Subcutaneous abdominal adipose tissue (tissue), 5 donors: Measurements from ENCODE around the gene FHL1.

Experiments used
- H3K27ac ChIP-seq: one replicate; pipeline ENCODE4 v1.7.0; 2013; ENCODE audit warnings: low read depth, mild to moderate bottlenecking, inconsistent platforms, low read length, moderate library complexity
- H3K27me3 ChIP-seq, 5 donors: one replicate each; pipeline ENCODE4 v1.7.0; 2013; ENCODE audit warnings: low read length in 5 of 5, inconsistent platforms in 1 of 5; ENCODE audit not compliant: control insufficient read depth in 5 of 5, insufficient read depth in 4 of 5
- H3K36me3 ChIP-seq, 5 donors: one replicate each; pipeline ENCODE4 v1.7.0; 2013; ENCODE audit warnings: low read length in 5 of 5; ENCODE audit not compliant: control insufficient read depth in 5 of 5, insufficient read depth in 5 of 5
- H3K4me1 ChIP-seq, 5 donors: one replicate each; pipeline ENCODE4 v1.7.0; 2013; ENCODE audit warnings: low read length in 5 of 5, mild to moderate bottlenecking in 3 of 5, moderate library complexity in 1 of 5; ENCODE audit not compliant: control insufficient read depth in 5 of 5, insufficient read depth in 5 of 5
- H3K4me3 ChIP-seq, 5 donors: one replicate each; pipeline ENCODE4 v1.7.0; 2013; ENCODE audit warnings: low read length in 5 of 5, low read depth in 1 of 5
- H3K9ac ChIP-seq, 5 donors: one replicate each; pipeline ENCODE4 v1.7.0; 2013; ENCODE audit warnings: low read length in 5 of 5, mild to moderate bottlenecking in 4 of 5, moderate library complexity in 3 of 5
- H3K9me3 ChIP-seq, 5 donors: one replicate each; pipeline ENCODE4 v1.7.0; 2013; ENCODE audit warnings: low read length in 5 of 5; ENCODE audit not compliant: control insufficient read depth in 5 of 5
- donor health status: healthy.
- donor health status: healthy.
- donor health status: healthy.
- donor health status: healthy.
- donor health status: healthy.

FHL1 gene

DNA sequence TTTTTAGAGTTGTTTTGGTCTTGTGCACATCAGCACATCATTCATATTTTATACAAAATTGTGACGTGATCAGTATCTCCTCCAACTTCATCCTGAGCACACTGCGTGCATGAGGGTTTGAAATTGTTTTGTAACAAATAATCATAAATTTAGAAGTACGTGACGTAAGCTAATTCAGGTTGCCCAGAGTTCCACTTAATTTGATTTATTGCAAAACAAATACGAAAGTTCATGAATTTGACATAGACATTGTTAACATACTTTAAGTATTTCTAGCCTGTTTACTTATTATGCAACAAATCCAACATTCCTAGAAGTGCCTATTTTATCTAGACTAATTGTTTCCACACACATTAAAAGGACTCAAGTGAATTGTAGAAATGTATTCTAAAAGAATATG, 55.6 kb downstream of the FHL1 start:
- Histone ChIP-seq H3K9ac (no peak overlapping the region), H3K27me3 (peaks cover 0 to 10% (median 7%) of the 10 kb centered on the region in 5 donors), H3K4me3 (no peak overlapping the region), H3K9me3 (no peaks in the 10 kb centered on the region), H3K36me3 (peaks cover 0 to 23% (median 22%) of the 10 kb centered on the region in 5 donors), H3K4me1 (peaks cover 4 to 74% (median 68%) of the 10 kb centered on the region in 5 donors), H3K27ac (peak overlapping the region; percentile 86)

DNA sequence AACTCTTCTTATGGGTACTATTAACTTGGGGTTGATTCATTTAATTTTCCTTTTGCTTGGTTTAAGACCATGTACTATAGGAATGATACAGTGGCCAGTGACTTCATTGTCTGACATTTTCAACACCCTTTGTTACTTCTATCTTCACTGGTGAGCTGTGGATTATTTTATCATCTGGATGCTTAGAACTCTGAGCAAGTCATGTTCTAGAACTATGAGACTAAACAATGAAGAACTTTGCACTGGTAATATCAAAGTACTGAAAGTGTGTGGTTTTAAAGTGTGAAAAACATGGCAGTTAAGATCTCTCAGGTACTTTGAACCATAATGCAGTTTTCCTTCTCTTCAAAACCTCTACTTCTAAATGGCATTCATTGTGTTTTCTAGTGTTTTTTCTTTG, 56.1 kb downstream of the FHL1 start:
- no peaks in the 10 kb centered on the region for H3K9me3 ChIP-seq
- peak overlapping the region in 1 of 5 donors; percentile 48 for H3K9ac ChIP-seq
- H3K4me1 ChIP-seq, result peaks cover 6 to 78% (median 73%) of the 10 kb centered on the region in 5 donors
- no peak overlapping the region for H3K4me3 ChIP-seq
- peak overlapping the region; percentile 86 for H3K27ac ChIP-seq
- H3K36me3 ChIP-seq, result peaks cover 0 to 29% (median 27%) of the 10 kb centered on the region in 5 donors
- H3K27me3 ChIP-seq, result peaks cover 0 to 10% (median 7%) of the 10 kb centered on the region in 5 donors

DNA sequence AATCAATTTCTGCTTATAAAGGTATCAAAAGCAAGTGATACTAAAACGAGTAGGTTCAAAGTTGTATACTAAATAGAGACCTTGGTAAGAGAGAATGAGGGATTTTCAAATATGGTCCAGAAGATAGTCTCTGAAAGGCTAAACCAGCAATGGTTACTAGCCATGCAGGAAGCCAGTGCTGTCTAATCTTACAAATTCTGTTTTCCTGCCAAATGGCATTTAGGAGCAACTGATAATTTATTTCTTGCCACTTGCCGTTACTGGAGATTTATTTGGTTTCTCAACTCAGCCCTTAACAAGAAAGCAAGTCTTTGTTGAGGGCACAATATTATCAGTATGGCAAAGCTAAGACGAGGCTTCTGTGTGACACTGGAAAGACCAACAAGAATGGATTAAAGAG, 56.6 kb downstream of the FHL1 start:
- H3K4me1 ChIP-seq, result peaks cover 6 to 82% (median 76%) of the 10 kb centered on the region in 5 donors
- peak overlapping the region in 1 of 5 donors; percentile 97 for H3K4me3 ChIP-seq
- H3K9ac ChIP-seq, result peak overlapping the region in 3 of 5 donors; percentile 41 to 66 (median 48)
- peaks cover 0 to 29% (median 28%) of the 10 kb centered on the region in 5 donors for H3K36me3 ChIP-seq
- peaks cover 0 to 10% (median 7%) of the 10 kb centered on the region in 5 donors for H3K27me3 ChIP-seq
- peak overlapping the region; percentile 86 for H3K27ac ChIP-seq
- no peaks in the 10 kb centered on the region for H3K9me3 ChIP-seq

DNA sequence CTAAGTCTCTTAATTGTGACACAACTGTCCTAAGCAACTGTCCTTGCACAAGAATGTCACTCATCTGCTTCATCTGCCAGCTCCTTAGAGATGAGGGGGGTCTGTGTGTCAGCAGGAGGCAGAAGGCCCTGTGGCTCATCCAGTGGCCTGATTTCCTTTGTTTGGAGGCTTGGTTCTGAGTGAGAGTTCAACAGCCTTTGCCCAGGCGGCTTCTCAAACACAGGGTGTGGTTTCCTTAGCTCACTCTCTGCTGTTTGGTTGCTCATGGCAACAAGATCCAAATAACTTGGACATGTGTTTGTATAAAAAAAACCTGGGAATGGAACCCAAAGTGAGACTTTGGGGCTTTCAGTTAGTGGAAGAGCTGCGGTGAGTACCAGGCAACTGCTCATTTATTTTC, 57.2 kb downstream of the FHL1 start:
- peak overlapping the region; percentile 29 to 92 (median 79) for H3K9ac ChIP-seq
- H3K27ac ChIP-seq, result peak overlapping the region; percentile 86
- peaks cover 0 to 10% (median 7%) of the 10 kb centered on the region in 5 donors for H3K27me3 ChIP-seq
- H3K36me3 ChIP-seq, result peaks cover 0 to 32% (median 29%) of the 10 kb centered on the region in 5 donors
- H3K9me3 ChIP-seq, result no peaks in the 10 kb centered on the region
- H3K4me3 ChIP-seq, result peak overlapping the region; percentile 65 to 97 (median 81)
- peaks cover 6 to 88% (median 81%) of the 10 kb centered on the region in 5 donors for H3K4me1 ChIP-seq

DNA sequence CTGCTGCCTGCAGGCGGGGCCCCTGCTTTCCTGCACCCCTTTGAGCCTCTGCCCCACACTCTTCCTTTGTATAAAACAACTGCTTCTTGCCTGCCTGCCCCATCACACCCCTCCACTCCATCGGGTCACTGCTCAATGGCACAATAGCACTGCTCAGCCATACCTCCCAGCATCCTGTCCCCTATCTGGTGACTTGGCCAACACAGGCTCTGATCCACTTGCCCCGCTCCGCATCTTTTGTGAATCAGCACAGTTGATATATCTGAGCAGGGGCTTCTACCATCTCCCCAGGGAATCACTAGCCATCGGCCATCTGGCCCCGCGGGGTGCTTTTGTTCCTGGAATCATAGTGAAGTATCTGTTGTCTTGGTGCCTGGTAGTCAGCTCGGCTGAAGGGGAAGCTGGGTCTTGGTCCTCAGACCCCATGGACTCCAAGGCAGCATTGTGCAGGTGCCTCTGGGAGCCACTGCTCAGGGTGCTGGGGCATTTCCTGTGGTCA, 58.6 kb downstream of the FHL1 start:
- Histone ChIP-seq H3K36me3 (peaks cover 0 to 42% (median 31%) of the 10 kb centered on the region in 5 donors), H3K27me3 (peaks cover 0 to 10% (median 7%) of the 10 kb centered on the region in 5 donors), H3K4me1 (peaks cover 6 to 87% (median 77%) of the 10 kb centered on the region in 5 donors), H3K9ac (peak overlapping the region; percentile 69 to 92 (median 79)), H3K4me3 (peak overlapping the region; percentile 65 to 97 (median 81)), H3K9me3 (no peaks in the 10 kb centered on the region), H3K27ac (peak overlapping the region; percentile 86)

DNA sequence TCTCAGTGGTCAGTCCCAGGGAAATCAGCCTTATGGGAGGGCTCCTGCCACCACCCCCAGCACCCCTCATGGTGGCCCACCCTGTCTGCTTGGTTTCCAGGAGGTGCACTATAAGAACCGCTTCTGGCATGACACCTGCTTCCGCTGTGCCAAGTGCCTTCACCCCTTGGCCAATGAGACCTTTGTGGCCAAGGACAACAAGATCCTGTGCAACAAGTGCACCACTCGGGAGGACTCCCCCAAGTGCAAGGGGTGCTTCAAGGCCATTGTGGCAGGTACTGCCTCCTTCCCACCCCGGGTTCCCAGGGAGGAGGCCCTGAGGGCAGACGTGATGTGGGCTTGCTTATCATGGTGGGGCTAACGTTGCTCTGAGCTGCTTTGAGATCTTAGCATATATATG, 59.6 kb downstream of the FHL1 start:
- H3K4me1 ChIP-seq, result peaks cover 6 to 78% (median 68%) of the 10 kb centered on the region in 5 donors
- H3K27me3 ChIP-seq, result peaks cover 0 to 14% (median 8%) of the 10 kb centered on the region in 5 donors

DNA sequence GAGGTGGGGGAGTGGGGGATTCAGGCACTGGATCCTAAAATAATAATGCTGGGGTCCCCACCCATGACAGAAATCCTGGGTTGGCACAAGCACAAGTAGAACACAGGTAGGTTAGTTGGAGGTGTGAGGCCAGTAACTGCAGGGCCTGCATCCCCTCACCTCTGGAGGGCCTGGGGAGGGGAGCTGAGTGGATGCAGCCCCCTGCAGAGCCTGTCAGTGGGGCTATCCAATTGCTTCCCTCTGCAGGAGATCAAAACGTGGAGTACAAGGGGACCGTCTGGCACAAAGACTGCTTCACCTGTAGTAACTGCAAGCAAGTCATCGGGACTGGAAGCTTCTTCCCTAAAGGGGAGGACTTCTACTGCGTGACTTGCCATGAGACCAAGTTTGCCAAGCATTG, 60.2 kb downstream of the FHL1 start:
- Histone ChIP-seq H3K27me3 (peaks cover 0 to 18% (median 8%) of the 10 kb centered on the region in 5 donors), H3K36me3 (peaks cover 0 to 48% (median 31%) of the 10 kb centered on the region in 5 donors), H3K9me3 (no peaks in the 10 kb centered on the region), H3K9ac (peak overlapping the region in 4 of 5 donors; percentile 13 to 92 (median 72)), H3K27ac (peak overlapping the region; percentile 86), H3K4me3 (peak overlapping the region; percentile 65 to 97 (median 81)), H3K4me1 (peaks cover 6 to 71% (median 61%) of the 10 kb centered on the region in 5 donors)

More for the DNA sequence above, 59.6 kb downstream of the FHL1 start:
- Histone ChIP-seq H3K9me3 (no peaks in the 10 kb centered on the region), H3K4me3 (peak overlapping the region; percentile 65 to 97 (median 81)), H3K27ac (peak overlapping the region; percentile 86), H3K9ac (peak overlapping the region; percentile 51 to 92 (median 69)), H3K36me3 (peaks cover 0 to 48% (median 31%) of the 10 kb centered on the region in 5 donors)

DNA sequence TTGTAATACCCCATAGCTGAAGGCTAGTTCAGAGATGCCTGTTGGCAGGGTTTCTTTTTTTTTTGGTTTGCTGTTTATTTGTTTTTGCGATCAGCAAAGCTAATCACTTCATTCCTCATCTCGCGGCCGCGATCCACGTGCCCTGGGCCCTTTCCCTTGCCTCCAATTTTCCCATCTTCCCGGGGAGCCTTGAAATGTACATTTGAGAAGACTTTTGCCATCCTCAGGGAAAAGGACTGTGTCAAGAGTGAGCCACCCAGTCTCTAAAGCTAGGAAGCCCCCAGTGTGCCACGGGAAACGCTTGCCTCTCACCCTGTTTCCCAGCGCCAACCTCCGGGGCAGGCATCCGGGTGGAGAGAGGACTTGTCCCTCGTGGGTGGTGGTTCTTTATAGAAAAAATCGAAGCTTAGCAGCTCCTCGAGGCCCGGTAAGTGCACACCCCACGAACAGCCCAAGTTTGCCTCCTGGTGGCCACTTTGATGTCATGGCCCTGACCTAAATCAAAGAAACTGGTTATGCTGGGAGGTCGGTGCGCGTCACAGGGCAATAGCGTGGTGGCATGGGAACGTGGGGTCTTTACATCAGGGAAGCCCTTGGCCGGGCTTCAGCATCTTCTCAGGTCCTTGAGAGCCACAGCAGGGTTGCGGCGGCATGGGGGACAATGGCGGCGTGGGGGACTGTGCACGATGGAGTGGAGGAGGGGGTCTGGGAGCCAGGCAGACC, 61.8 kb downstream of the FHL1 start:
- Histone ChIP-seq H3K9ac (peak overlapping the region in 1 of 5 donors; percentile 37), H3K36me3 (peaks cover 0 to 48% (median 31%) of the 10 kb centered on the region in 5 donors), H3K27me3 (peaks cover 0 to 24% (median 11%) of the 10 kb centered on the region in 5 donors), H3K4me3 (peak overlapping the region in 4 of 5 donors; percentile 27 to 49 (median 34)), H3K9me3 (no peaks in the 10 kb centered on the region), H3K4me1 (peaks cover 5 to 58% (median 50%) of the 10 kb centered on the region in 5 donors), H3K27ac (peak overlapping the region; percentile 60)

DNA sequence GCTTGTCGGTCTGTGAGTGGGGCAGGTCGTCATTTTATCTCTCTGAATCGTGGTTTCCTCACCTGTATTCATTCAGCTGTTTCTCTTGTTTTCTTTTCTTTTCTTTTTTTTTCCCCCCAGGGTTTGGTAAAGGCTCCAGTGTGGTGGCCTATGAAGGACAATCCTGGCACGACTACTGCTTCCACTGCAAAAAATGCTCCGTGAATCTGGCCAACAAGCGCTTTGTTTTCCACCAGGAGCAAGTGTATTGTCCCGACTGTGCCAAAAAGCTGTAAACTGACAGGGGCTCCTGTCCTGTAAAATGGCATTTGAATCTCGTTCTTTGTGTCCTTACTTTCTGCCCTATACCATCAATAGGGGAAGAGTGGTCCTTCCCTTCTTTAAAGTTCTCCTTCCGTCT, 62.4 kb downstream of the FHL1 start:
- Histone ChIP-seq H3K36me3 (peaks cover 0 to 48% (median 31%) of the 10 kb centered on the region in 5 donors), H3K4me3 (peak overlapping the region in 3 of 5 donors; percentile 27 to 40 (median 28)), H3K9ac (no peak overlapping the region), H3K9me3 (no peaks in the 10 kb centered on the region), H3K27ac (peak overlapping the region; percentile 60), H3K4me1 (peaks cover 5 to 59% (median 50%) of the 10 kb centered on the region in 5 donors), H3K27me3 (peaks cover 0 to 25% (median 11%) of the 10 kb centered on the region in 5 donors)

DNA sequence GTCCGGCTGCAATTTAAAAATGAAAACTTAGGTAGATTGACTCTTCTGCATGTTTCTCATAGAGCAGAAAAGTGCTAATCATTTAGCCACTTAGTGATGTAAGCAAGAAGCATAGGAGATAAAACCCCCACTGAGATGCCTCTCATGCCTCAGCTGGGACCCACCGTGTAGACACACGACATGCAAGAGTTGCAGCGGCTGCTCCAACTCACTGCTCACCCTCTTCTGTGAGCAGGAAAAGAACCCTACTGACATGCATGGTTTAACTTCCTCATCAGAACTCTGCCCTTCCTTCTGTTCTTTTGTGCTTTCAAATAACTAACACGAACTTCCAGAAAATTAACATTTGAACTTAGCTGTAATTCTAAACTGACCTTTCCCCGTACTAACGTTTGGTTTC, 62.9 kb downstream of the FHL1 start:
- Histone ChIP-seq H3K9ac (no peak overlapping the region), H3K36me3 (peaks cover 0 to 48% (median 31%) of the 10 kb centered on the region in 5 donors), H3K4me3 (peak overlapping the region in 1 of 5 donors; percentile 40), H3K4me1 (peaks cover 5 to 57% (median 51%) of the 10 kb centered on the region in 5 donors), H3K9me3 (no peaks in the 10 kb centered on the region), H3K27me3 (peaks cover 0 to 25% (median 11%) of the 10 kb centered on the region in 5 donors), H3K27ac (no peak overlapping the region)
